ENCODE results near the gene NTM.

NTM gene

DNA sequence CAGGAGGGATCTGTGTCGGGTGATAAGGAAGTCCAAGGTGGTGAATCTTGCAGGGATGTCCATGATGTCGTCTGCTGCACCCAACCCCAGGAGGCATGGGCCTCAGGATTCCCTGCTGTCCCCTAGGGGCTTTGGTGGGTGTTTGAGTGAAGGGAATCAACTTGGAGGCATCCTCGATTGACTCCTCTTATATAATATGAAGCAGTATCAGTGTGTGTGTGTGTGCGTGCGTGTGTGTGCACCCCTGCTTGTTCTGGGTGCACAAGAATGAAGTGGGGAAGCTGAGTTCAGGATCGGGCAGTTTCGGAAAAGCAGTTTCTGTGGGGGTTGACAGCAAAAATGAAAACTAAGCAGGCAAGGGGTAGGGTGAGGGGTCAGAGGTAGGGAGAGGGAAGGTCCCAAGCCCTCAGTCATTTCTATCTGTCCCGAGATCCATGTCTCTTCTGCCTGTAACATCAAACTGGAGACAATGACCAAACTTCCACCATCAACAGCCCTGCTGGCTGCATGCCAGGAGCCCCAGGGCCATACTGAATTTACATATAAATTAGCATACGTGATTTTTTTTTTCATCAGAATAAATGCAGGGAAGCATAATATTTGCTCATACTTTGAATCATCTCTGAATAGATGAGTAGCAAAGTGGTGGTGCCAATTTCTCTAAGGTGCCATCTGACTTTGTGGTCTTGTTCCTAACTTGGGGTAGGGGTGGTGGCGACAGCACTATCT is 2.0 kb downstream of the NTM start:
- H2BK15ac ChIP-seq (ENCODE audit: low read length) = no peak overlapping the region
- no peak overlapping the region for H4K8ac ChIP-seq (ENCODE audit: low read depth, low read length)
- no peak for DNase-seq (ENCODE audit: low spot score)
- peaks cover 0 to 18% of the 10 kb centered on the region in 2 donors for H3K4me1 ChIP-seq (ENCODE audit: control insufficient read depth in 2 of 2, insufficient read depth in 1 of 2, low read depth in 1 of 2, low read length in 2 of 2)
- no peaks in the 10 kb centered on the region for H3K36me3 ChIP-seq (replicated peaks in 1 of 2; ENCODE audit: control insufficient read depth in 2 of 2, insufficient read depth in 2 of 2, low read length in 2 of 2)
- no peak overlapping the region for H3K23ac ChIP-seq (ENCODE audit: low read depth, low read length, poor library complexity)
- H3K4ac ChIP-seq (ENCODE audit: low read length) = no peak overlapping the region
- H2BK12ac ChIP-seq (ENCODE audit: low read length) = no peak overlapping the region
- H4K91ac ChIP-seq (ENCODE audit: low read depth, low read length, poor library complexity) = no peak overlapping the region
- no peak overlapping the region for H2AK5ac ChIP-seq (ENCODE audit: low read depth, low read length)
- no peak overlapping the region for H3K18ac ChIP-seq (ENCODE audit: low read length)
- no peak overlapping the region for H3K27ac ChIP-seq (replicated peaks; ENCODE audit: low read length)
- H3K4me3 ChIP-seq (ENCODE audit: low read length in 2 of 2) = no peak overlapping the region
- H3K79me1 ChIP-seq (ENCODE audit: low read depth, low read length) = no peaks in the 10 kb centered on the region
- no peak overlapping the region for H3K4me2 ChIP-seq (ENCODE audit: insufficient read depth, low read length, poor library complexity, severe bottlenecking)
- peaks cover 0 to 4% of the 10 kb centered on the region in 2 donors for H3K9me3 ChIP-seq (replicated peaks in 1 of 2; ENCODE audit: control insufficient read depth in 2 of 2, insufficient read depth in 1 of 2, low read depth in 1 of 2, low read length in 2 of 2)
- no peak overlapping the region for H2BK5ac ChIP-seq (ENCODE audit: low read length)
- no peak overlapping the region for H2BK120ac ChIP-seq (ENCODE audit: low read depth, low read length)
- H3K9ac ChIP-seq (ENCODE audit: low read depth, low read length, poor library complexity) = no peak overlapping the region
- H3K27me3 ChIP-seq (ENCODE audit: control insufficient read depth in 3 of 3, insufficient read depth in 3 of 3, low read depth in 1 of 3, low read length in 3 of 3) = peaks cover 0 to 29% (median 0%) of the 10 kb centered on the region in 3 experiments
- WGBS, 2 donors (ENCODE audit: extremely low coverage in 2 of 2, insufficient read length in 2 of 2, insufficient replicate concordance in 1 of 2) = no CpG with 5 or more reads among the region's 10 CpGs
- H3K14ac ChIP-seq (ENCODE audit: low read length) = no peak overlapping the region
- no peak overlapping the region for H2AFZ ChIP-seq (ENCODE audit: low read length)

DNA sequence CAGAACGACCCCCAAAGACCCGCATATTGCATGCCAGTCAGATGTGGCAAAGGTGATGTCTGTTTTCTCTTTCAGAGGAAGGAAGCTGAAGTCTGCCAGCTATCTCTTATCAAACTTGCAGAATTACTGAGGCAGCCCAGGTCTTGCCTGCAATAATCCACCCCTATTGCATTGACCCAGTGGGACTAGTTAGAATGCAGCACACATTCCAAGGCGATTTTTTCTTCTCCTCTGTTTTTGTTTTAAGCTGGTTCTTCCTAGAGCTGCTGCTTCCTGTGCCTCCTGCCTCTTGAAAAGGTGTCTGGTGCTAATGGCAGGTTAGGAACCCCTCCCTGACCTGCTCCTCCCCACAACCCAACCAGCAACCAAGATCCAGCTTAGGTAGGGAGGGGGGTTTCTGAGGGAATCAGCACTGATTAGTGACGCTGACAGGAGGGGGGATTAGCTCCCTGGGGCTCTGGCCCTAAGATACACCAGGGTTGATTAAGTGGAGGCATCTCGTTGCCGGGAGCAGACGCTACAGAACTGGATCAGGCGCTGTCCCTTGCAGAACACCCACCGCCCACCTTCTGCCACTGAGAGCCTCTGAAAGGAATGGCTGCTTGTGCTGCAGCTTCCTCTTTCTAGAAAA is 2.8 kb downstream of the NTM start:
- WGBS, 2 donors (ENCODE audit: extremely low coverage in 2 of 2, insufficient read length in 2 of 2, insufficient replicate concordance in 1 of 2) = no CpG with 5 or more reads among the region's 9 CpGs
- Histone ChIP-seq H3K36me3 (replicated peaks in 1 of 2; ENCODE audit: control insufficient read depth in 2 of 2, insufficient read depth in 2 of 2, low read length in 2 of 2) (no peaks in the 10 kb centered on the region), H2AFZ (ENCODE audit: low read length) (no peak overlapping the region), H3K27ac (replicated peaks; ENCODE audit: low read length) (no peak overlapping the region), H3K23ac (ENCODE audit: low read depth, low read length, poor library complexity) (no peak overlapping the region), H3K4ac (ENCODE audit: low read length) (no peak overlapping the region), H2AK5ac (ENCODE audit: low read depth, low read length) (no peak overlapping the region), H3K9ac (ENCODE audit: low read depth, low read length, poor library complexity) (no peak overlapping the region), H3K18ac (ENCODE audit: low read length) (no peak overlapping the region), H2BK15ac (ENCODE audit: low read length) (no peak overlapping the region), H2BK120ac (ENCODE audit: low read depth, low read length) (no peak overlapping the region), H3K4me2 (ENCODE audit: insufficient read depth, low read length, poor library complexity, severe bottlenecking) (no peak overlapping the region), H3K9me3 (replicated peaks in 1 of 2; ENCODE audit: control insufficient read depth in 2 of 2, insufficient read depth in 1 of 2, low read depth in 1 of 2, low read length in 2 of 2) (peaks cover 0 to 4% of the 10 kb centered on the region in 2 donors), H2BK5ac (ENCODE audit: low read length) (no peak overlapping the region), H4K91ac (ENCODE audit: low read depth, low read length, poor library complexity) (no peak overlapping the region), H3K14ac (ENCODE audit: low read length) (no peak overlapping the region), H2BK12ac (ENCODE audit: low read length) (no peak overlapping the region), H3K27me3 (ENCODE audit: control insufficient read depth in 3 of 3, insufficient read depth in 3 of 3, low read depth in 1 of 3, low read length in 3 of 3) (peaks cover 0 to 29% (median 0%) of the 10 kb centered on the region in 3 experiments), H3K4me1 (ENCODE audit: control insufficient read depth in 2 of 2, insufficient read depth in 1 of 2, low read depth in 1 of 2, low read length in 2 of 2) (peaks cover 0 to 18% of the 10 kb centered on the region in 2 donors), H3K4me3 (ENCODE audit: low read length in 2 of 2) (no peak overlapping the region), H3K79me1 (ENCODE audit: low read depth, low read length) (no peaks in the 10 kb centered on the region), H4K8ac (ENCODE audit: low read depth, low read length) (no peak overlapping the region)
- DNase-seq (ENCODE audit: low spot score) = no peak

DNA sequence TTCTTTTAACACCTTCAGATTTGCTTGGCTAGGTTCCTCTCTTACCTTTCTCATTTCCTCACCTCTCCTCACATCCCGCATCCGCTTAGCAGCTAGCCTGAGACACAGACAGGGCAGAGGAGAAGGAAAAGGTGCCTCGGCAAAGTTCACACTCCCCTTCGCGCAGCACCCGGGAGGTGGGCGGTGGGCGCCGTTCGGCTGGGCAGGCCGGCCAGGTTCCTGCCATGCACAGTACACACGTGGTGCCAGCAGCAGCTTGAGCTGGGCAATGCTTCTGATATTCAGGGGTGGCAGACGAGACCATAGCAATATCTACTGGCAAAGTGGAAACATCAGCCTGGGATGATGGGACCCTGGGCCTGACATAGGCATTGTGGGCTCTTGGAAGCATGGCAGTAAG is 3.3 kb downstream of the NTM start:
- no peak overlapping the region for H2BK120ac ChIP-seq (ENCODE audit: low read depth, low read length)
- H4K91ac ChIP-seq (ENCODE audit: low read depth, low read length, poor library complexity) = no peak overlapping the region
- H3K27me3 ChIP-seq (ENCODE audit: control insufficient read depth in 3 of 3, insufficient read depth in 3 of 3, low read depth in 1 of 3, low read length in 3 of 3) = peaks cover 0 to 29% (median 0%) of the 10 kb centered on the region in 3 experiments
- no peak overlapping the region for H3K4me3 ChIP-seq (ENCODE audit: low read length in 2 of 2)
- no peaks in the 10 kb centered on the region for H3K36me3 ChIP-seq (replicated peaks in 1 of 2; ENCODE audit: control insufficient read depth in 2 of 2, insufficient read depth in 2 of 2, low read length in 2 of 2)
- peaks cover 0 to 4% of the 10 kb centered on the region in 2 donors for H3K9me3 ChIP-seq (replicated peaks in 1 of 2; ENCODE audit: control insufficient read depth in 2 of 2, insufficient read depth in 1 of 2, low read depth in 1 of 2, low read length in 2 of 2)
- no peak overlapping the region for H2BK15ac ChIP-seq (ENCODE audit: low read length)
- H3K9ac ChIP-seq (ENCODE audit: low read depth, low read length, poor library complexity) = no peak overlapping the region
- H2BK5ac ChIP-seq (ENCODE audit: low read length) = no peak overlapping the region
- H3K4me2 ChIP-seq (ENCODE audit: insufficient read depth, low read length, poor library complexity, severe bottlenecking) = no peak overlapping the region
- no peak overlapping the region for H3K4ac ChIP-seq (ENCODE audit: low read length)
- H2AFZ ChIP-seq (ENCODE audit: low read length) = no peak overlapping the region
- no peak overlapping the region for H4K8ac ChIP-seq (ENCODE audit: low read depth, low read length)
- WGBS, 2 donors (ENCODE audit: extremely low coverage in 2 of 2, insufficient read length in 2 of 2, insufficient replicate concordance in 1 of 2) = no CpG with 5 or more reads among the region's 13 CpGs
- no peak overlapping the region for H3K14ac ChIP-seq (ENCODE audit: low read length)
- H2AK5ac ChIP-seq (ENCODE audit: low read depth, low read length) = peak overlapping the region; percentile 20
- no peak overlapping the region for H3K27ac ChIP-seq (replicated peaks; ENCODE audit: low read length)
- H3K79me1 ChIP-seq (ENCODE audit: low read depth, low read length) = no peaks in the 10 kb centered on the region
- peaks cover 0 to 18% of the 10 kb centered on the region in 2 donors for H3K4me1 ChIP-seq (ENCODE audit: control insufficient read depth in 2 of 2, insufficient read depth in 1 of 2, low read depth in 1 of 2, low read length in 2 of 2)
- no peak overlapping the region for H3K23ac ChIP-seq (ENCODE audit: low read depth, low read length, poor library complexity)
- H2BK12ac ChIP-seq (ENCODE audit: low read length) = no peak overlapping the region
- peak overlapping the region; percentile 31 for H3K18ac ChIP-seq (ENCODE audit: low read length)
- no peak for DNase-seq (ENCODE audit: low spot score)

- no CpG with 5 or more reads among the region's 4 CpGs for WGBS, 2 donors (ENCODE audit: extremely low coverage in 2 of 2, insufficient read length in 2 of 2, insufficient replicate concordance in 1 of 2)
- Histone ChIP-seq H3K27me3 (ENCODE audit: control insufficient read depth in 3 of 3, insufficient read depth in 3 of 3, low read depth in 1 of 3, low read length in 3 of 3) (peaks cover 0 to 23% (median 0%) of the 10 kb centered on the region in 3 experiments), H3K9ac (ENCODE audit: low read depth, low read length, poor library complexity) (no peak overlapping the region)
Measured at GRCh38 chr11:131375421-131375820, 5.0 kb downstream of the NTM start.

More at GRCh38 chr11:131375421-131375820, 5.0 kb downstream of the NTM start:
- H3K36me3 ChIP-seq (replicated peaks in 1 of 2; ENCODE audit: control insufficient read depth in 2 of 2, insufficient read depth in 2 of 2, low read length in 2 of 2) = no peaks in the 10 kb centered on the region
- no peak overlapping the region for H3K4me3 ChIP-seq (ENCODE audit: low read length in 2 of 2)
- H3K18ac ChIP-seq (ENCODE audit: low read length) = no peak overlapping the region
- H2BK15ac ChIP-seq (ENCODE audit: low read length) = no peak overlapping the region
- no peak for DNase-seq (ENCODE audit: low spot score)
- H4K8ac ChIP-seq (ENCODE audit: low read depth, low read length) = no peak overlapping the region
- peaks cover 0 to 4% of the 10 kb centered on the region in 2 donors for H3K9me3 ChIP-seq (replicated peaks in 1 of 2; ENCODE audit: control insufficient read depth in 2 of 2, insufficient read depth in 1 of 2, low read depth in 1 of 2, low read length in 2 of 2)
- H3K79me1 ChIP-seq (ENCODE audit: low read depth, low read length) = no peaks in the 10 kb centered on the region
- H4K91ac ChIP-seq (ENCODE audit: low read depth, low read length, poor library complexity) = no peak overlapping the region
- peaks cover 0 to 18% of the 10 kb centered on the region in 2 donors for H3K4me1 ChIP-seq (ENCODE audit: control insufficient read depth in 2 of 2, insufficient read depth in 1 of 2, low read depth in 1 of 2, low read length in 2 of 2)
- H2BK12ac ChIP-seq (ENCODE audit: low read length) = no peak overlapping the region
- H2BK120ac ChIP-seq (ENCODE audit: low read depth, low read length) = no peak overlapping the region
- no peak overlapping the region for H3K14ac ChIP-seq (ENCODE audit: low read length)
- H3K27ac ChIP-seq (replicated peaks; ENCODE audit: low read length) = no peak overlapping the region
- H2AFZ ChIP-seq (ENCODE audit: low read length) = no peak overlapping the region
- no peak overlapping the region for H3K4me2 ChIP-seq (ENCODE audit: insufficient read depth, low read length, poor library complexity, severe bottlenecking)
- no peak overlapping the region for H2BK5ac ChIP-seq (ENCODE audit: low read length)
- no peak overlapping the region for H3K23ac ChIP-seq (ENCODE audit: low read depth, low read length, poor library complexity)
- no peak overlapping the region for H2AK5ac ChIP-seq (ENCODE audit: low read depth, low read length)
- H3K4ac ChIP-seq (ENCODE audit: low read length) = no peak overlapping the region

Data from neuronal stem cell (in vitro differentiated cells).